IMR-90 (cell line): Measurements from ENCODE around the gene LOXL3. TPM values are rescaled to one million over a fixed set of nuclear protein-coding genes. Genes with fewer than 3 reads are reported as not detected.

Experiments used
- ATAC-seq: fragments of 200-7000 bp; cut with Tn5 transposase; 2 replicates; pipeline ENCODE4 v1.9.1; 2020; ENCODE audit warnings: low read depth, mild to moderate bottlenecking, moderate library complexity
- BruUV-seq: library from RNA; stranded (reverse); fragments of 400-500 nt; replicated peaks from 2 replicates; lab custom pipeline; 2021; lab: Mats Ljungman, UMichigan
- CTCF ChIA-PET: fragments of 300-600 bp; formaldehyde crosslinking; extraction: SDS; loops from one replicate; lab custom pipeline; 2021; ENCODE audit warnings: antibody characterized with exemption; lab: Yijun Ruan, JAX
- POLR2A ChIA-PET: fragments of 300-600 bp; sonication (Branson Sonifier 250); formaldehyde crosslinking; loops from one replicate; lab custom pipeline; 2022; ENCODE audit warnings: antibody characterized with exemption; ENCODE audit not compliant: unreplicated experiment; lab: Charles Lee
- DNase-seq: peaks from one replicate; pipeline ENCODE4 v3.0.0; 2013
- H2AFZ ChIP-seq: replicated peaks from 2 replicates; pipeline ENCODE3; 2013; ENCODE audit warnings: low read length, mild to moderate bottlenecking; ENCODE audit not compliant: poor library complexity
- H2AK5ac ChIP-seq: 2 replicates; pipeline ENCODE4 v1.6.1; 2013; ENCODE audit warnings: low read depth, low read length, inconsistent platforms
- H2AK9ac ChIP-seq: replicated peaks from 2 replicates; pipeline ENCODE3; 2013; ENCODE audit warnings: mild to moderate bottlenecking, low read depth, low read length, moderate library complexity; ENCODE audit not compliant: poor library complexity
- H2BK120ac ChIP-seq: 2 replicates; pipeline ENCODE4 v1.6.1; 2013; ENCODE audit warnings: low read depth, low read length, inconsistent platforms
- H2BK15ac ChIP-seq: 3 replicates; pipeline ENCODE4 v1.6.1; 2013; ENCODE audit warnings: low read depth, low read length, inconsistent platforms
- H2BK20ac ChIP-seq: 2 replicates; pipeline ENCODE4 v1.6.1; 2013; ENCODE audit warnings: low read depth, mild to moderate bottlenecking, inconsistent platforms, low read length, moderate library complexity
- H2BK5ac ChIP-seq: 2 replicates; pipeline ENCODE4 v1.6.1; 2013; ENCODE audit warnings: mild to moderate bottlenecking, low read depth, low read length, inconsistent platforms; ENCODE audit not compliant: poor library complexity, severe bottlenecking
- H3K14ac ChIP-seq: replicated peaks from 2 replicates; pipeline ENCODE4 v1.6.1; 2013; ENCODE audit warnings: low read depth, low read length, inconsistent platforms
- H3K18ac ChIP-seq: 2 replicates; pipeline ENCODE4 v1.6.1; 2013; ENCODE audit warnings: low read depth, low read length, control low read depth
- H3K23ac ChIP-seq: 2 replicates; pipeline ENCODE4 v1.6.1; 2013; ENCODE audit warnings: low read depth, low read length, inconsistent platforms
- H3K27ac ChIP-seq: 2 replicates; pipeline ENCODE4 v1.5.1; 2013; ENCODE audit warnings: mild to moderate bottlenecking, control low read depth, low read length; ENCODE audit not compliant: insufficient read depth
- H3K27me3 ChIP-seq: 2 replicates; pipeline ENCODE4 v1.6.1; 2013; ENCODE audit warnings: low read length; ENCODE audit not compliant: control insufficient read depth, insufficient read depth
- H3K36me3 ChIP-seq: 2 replicates; pipeline ENCODE4 v1.6.1; 2013; ENCODE audit warnings: low read length, mixed read lengths; ENCODE audit not compliant: control insufficient read depth, insufficient read depth
- H3K4ac ChIP-seq: 2 replicates; pipeline ENCODE4 v1.6.1; 2013; ENCODE audit warnings: low read depth, low read length, inconsistent platforms
- H3K4me1 ChIP-seq: 2 replicates; pipeline ENCODE4 v1.6.1; 2013; ENCODE audit warnings: low read length, mixed read lengths; ENCODE audit not compliant: control insufficient read depth, insufficient read depth
- H3K4me2 ChIP-seq: 2 replicates; pipeline ENCODE4 v1.6.1; 2013; ENCODE audit warnings: low read depth, mild to moderate bottlenecking, control low read depth, low read length, moderate library complexity
- H3K4me3 ChIP-seq: 2 replicates; pipeline ENCODE4 v1.5.1; 2013; ENCODE audit warnings: low read depth, mild to moderate bottlenecking, control low read depth, low read length, moderate library complexity; ENCODE audit not compliant: insufficient read depth
- H3K56ac ChIP-seq: 2 replicates; pipeline ENCODE4 v1.6.1; 2013; ENCODE audit warnings: low read length, inconsistent platforms; ENCODE audit not compliant: insufficient read depth; ENCODE audit errors: extremely low read depth
- H3K79me1 ChIP-seq, 2 experiments: 2 replicates each; pipeline ENCODE4 v1.6.1; 2013; ENCODE audit warnings: low read length in 2 of 2, inconsistent platforms in 1 of 2, low read depth in 1 of 2
- H3K9ac ChIP-seq: 2 replicates; pipeline ENCODE4 v1.6.1; 2013; ENCODE audit warnings: low read depth, low read length, control low read depth
- H3K9me1 ChIP-seq: 2 replicates; pipeline ENCODE4 v1.6.1; 2013; ENCODE audit warnings: low read length, inconsistent platforms; ENCODE audit not compliant: insufficient read depth
- H3K9me3 ChIP-seq: 2 replicates; pipeline ENCODE4 v1.6.1; 2013; ENCODE audit warnings: low read length; ENCODE audit not compliant: control insufficient read depth, insufficient read depth
- H4K20me1 ChIP-seq: 2 replicates; pipeline ENCODE4 v1.6.1; 2013; ENCODE audit warnings: low read length, inconsistent platforms; ENCODE audit not compliant: insufficient read depth
- H4K5ac ChIP-seq: 2 replicates; pipeline ENCODE4 v1.6.1; 2013; ENCODE audit warnings: mild to moderate bottlenecking, low read depth, low read length, control low read depth
- H4K8ac ChIP-seq, 2 experiments: 2 replicates each; pipeline ENCODE4 v1.6.1; 2013; ENCODE audit warnings: low read depth in 2 of 2, low read length in 2 of 2, control low read depth in 1 of 2, inconsistent platforms in 1 of 2
- H4K91ac ChIP-seq: 2 replicates; pipeline ENCODE4 v1.6.1; 2013; ENCODE audit warnings: low read depth, low read length, inconsistent platforms; ENCODE audit not compliant: insufficient read depth
- NFE2L2 ChIP-seq: fragments of 150-350 bp; IDR thresholded peaks from 2 replicates; pipeline ENCODE4 v1.6.1; 2016; ENCODE audit warnings: low read depth, mild to moderate bottlenecking, low read length
- WGBS, 2 experiments: methylation state at CpG; one replicate each; pipeline versions ENCODE4 v1.1.5 to v1.1.7; 2013; ENCODE audit warnings: missing lambda C conversion rate in 2 of 2; ENCODE audit not compliant: insufficient read length in 1 of 2; ENCODE audit errors: extremely low coverage in 2 of 2; 5-methylcytosine and 5-hydroxymethylcytosine counted together
- dilution Hi-C: fragments of 300-500 bp; cut with HindIII; formaldehyde crosslinking; loops from one replicate; pipeline ENCODE4 v1.14.3; 2018; ENCODE audit warnings: low sequenced_read_pairs; ENCODE audit not compliant: unreplicated experiment
- in situ Hi-C: fragments of 300-500 bp; cut with MboI; formaldehyde crosslinking; loops from 3 replicates; pipeline ENCODE4 v1.14.3; 2019; ENCODE audit warnings: low sequenced_read_pairs, inconsistent platforms, mixed read lengths
- intact Hi-C: fragments of 100-400 bp; cut with micrococcal nuclease; formaldehyde crosslinking; loops from 2 replicates; pipeline ENCODE4 v1.10.0; 2022
- polyA plus RNA-seq, 3 experiments: library from polyadenylated mRNA; depleted of rRNA; stranded (reverse); fragments of >200 nt; gene quantifications; 2 replicates each; pipeline ENCODE4 v1.2.3, GENCODE V29; 2012; ENCODE audit warnings: low replicate concordance in 1 of 3
- total RNA-seq: library from RNA; depleted of rRNA; stranded (reverse); fragments of >200 nt; gene quantifications from 2 replicates; pipeline ENCODE4 v1.2.3, GENCODE V29; 2012
- TF ChIP-seq, protein P1 (sequence below): fragments of 150-350 bp; IDR thresholded peaks from 2 replicates; pipeline ENCODE4 v1.6.1; 2016; ENCODE audit warnings: low read depth, mild to moderate bottlenecking, low read length, moderate library complexity, borderline replicate concordance

Gene LOXL3
- total and polyA plus RNA-seq, 2 of the 4 experiments (the other 2 are of a cell fraction), result 17.9 to 23.4 TPM

DNA sequence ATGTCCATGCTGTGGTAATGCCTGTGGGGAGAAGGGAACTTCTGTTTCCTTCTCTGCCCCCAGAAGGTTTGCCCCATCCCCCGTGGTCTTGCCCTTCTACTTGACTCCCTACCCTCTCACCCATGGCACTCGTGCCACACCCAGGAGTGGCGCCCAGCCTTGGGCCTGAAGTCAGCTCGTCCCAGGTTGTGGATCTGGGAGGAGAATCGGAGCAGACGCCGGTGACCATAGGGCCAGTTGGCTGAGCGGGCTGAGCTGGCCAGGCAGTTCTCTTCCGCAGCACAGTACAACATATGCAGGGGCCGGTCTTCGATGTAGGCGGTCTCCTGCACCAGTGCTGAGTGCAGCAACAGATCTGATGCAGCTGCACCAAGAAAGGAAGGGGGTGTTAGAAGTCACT lies 19.3 kb downstream of the LOXL3 start:
- CTCF ChIA-PET, result no interaction called here
- dilution Hi-C loops (no loop called here), in situ Hi-C loops (no loop called here)

More for the DNA sequence above, 19.3 kb downstream of the LOXL3 start:
- Histone ChIP-seq H3K4me2 (no peak overlapping the region), H3K27me3 (no peaks in the 10 kb centered on the region), H2BK120ac (no peak overlapping the region), H3K9me3 (no peaks in the 10 kb centered on the region), H3K23ac (no peak overlapping the region), H3K18ac (no peak overlapping the region), H3K4ac (no peak overlapping the region), H3K79me1 (peaks cover 16 to 23% of the 10 kb centered on the region in 2 experiments), H4K5ac (no peak overlapping the region), H2AFZ (no peak overlapping the region), H2AK9ac (no peak overlapping the region), H3K9me1 (peaks cover 9% of the 10 kb centered on the region), H3K36me3 (peaks cover 27% of the 10 kb centered on the region), H2BK15ac (no peak overlapping the region), H3K14ac (no peak overlapping the region), H4K91ac (no peak overlapping the region), H2BK20ac (no peak overlapping the region), H4K20me1 (no peaks in the 10 kb centered on the region), H2BK5ac (no peak overlapping the region), H3K56ac (no peak overlapping the region), H3K4me3 (no peak overlapping the region), H3K4me1 (peaks cover 7% of the 10 kb centered on the region), H3K27ac (no peak overlapping the region), H3K9ac (no peak overlapping the region), H2AK5ac (no peak overlapping the region), H4K8ac (no peak overlapping the region)
- DNase-seq (no peak), ATAC-seq (no peak)
- 86% methylated on average over 7 of the region's 12 CpGs; no CpG with 5 or more reads in 1 of the 2 experiments for WGBS, 2 experiments
- no peak for TF ChIP-seq NFE2L2
- TF ChIP-seq, protein P1, sequence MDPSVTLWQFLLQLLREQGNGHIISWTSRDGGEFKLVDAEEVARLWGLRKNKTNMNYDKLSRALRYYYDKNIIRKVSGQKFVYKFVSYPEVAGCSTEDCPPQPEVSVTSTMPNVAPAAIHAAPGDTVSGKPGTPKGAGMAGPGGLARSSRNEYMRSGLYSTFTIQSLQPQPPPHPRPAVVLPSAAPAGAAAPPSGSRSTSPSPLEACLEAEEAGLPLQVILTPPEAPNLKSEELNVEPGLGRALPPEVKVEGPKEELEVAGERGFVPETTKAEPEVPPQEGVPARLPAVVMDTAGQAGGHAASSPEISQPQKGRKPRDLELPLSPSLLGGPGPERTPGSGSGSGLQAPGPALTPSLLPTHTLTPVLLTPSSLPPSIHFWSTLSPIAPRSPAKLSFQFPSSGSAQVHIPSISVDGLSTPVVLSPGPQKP, result no peak
- BruUV-seq, result no TSS peak
- POLR2A ChIA-PET, result no interaction called here
- intact Hi-C loops, result no loop called here
